Measurements from ENCODE around the gene HELZ. TPM values are rescaled to one million over a fixed set of nuclear protein-coding genes. Genes with fewer than 3 reads are reported as not detected.

The HELZ gene
- total and polyA plus RNA-seq, 2 of the 8 experiments (the other 6 are each of a cell fraction or from before 2014, with no cell fraction given) = 10.0 to 48.7 TPM

DNA sequence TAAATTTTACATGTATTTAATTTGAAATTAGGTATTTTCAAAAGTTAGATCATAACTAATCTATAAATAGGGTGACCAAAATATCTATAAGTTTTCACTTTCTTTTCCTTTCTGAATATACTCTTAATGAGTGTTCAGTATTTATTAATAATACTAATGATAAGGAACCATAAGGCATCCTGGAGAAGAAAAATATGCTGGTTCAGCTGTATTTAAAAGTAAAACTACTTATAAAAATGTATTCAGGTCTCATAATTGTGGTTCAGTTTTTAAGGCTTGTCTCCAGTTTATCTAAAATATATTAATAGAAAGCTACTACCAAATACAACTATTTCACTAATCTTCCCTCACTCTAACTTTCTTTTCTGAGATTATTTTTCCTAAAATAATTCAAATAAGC is 67.3 kb downstream of the HELZ start:
- peaks cover 0 to 14% (median 3%) of the 10 kb centered on the region in 4 experiments; a peak in 1 of 8 replicates for H3K36me3 ChIP-seq (ENCODE audit: control insufficient read depth in 2 of 4, insufficient read depth in 4 of 4, low read length in 3 of 4)
- no peak for TF ChIP-seq BCL11A (IDR thresholded peaks at IDR 0.05; ENCODE audit: low read depth in 2 of 2, low read length in 2 of 2)
- TF ChIP-seq POLR2A (IDR thresholded peaks at IDR 0.05; ENCODE audit: control extremely low read depth in 1 of 2, low read depth in 2 of 2, low read length in 2 of 2) = no peak
- TF ChIP-seq ZNF274 (IDR thresholded peaks at IDR 0.05; ENCODE audit: borderline replicate concordance, extremely low read depth, low read length) = no peak
- no peak for TF ChIP-seq EZH2 (IDR thresholded peaks at IDR 0.05; ENCODE audit: low read depth, low read length, severe bottlenecking)
- TF ChIP-seq GTF2F1 (IDR thresholded peaks at IDR 0.05; ENCODE audit: borderline replicate concordance, low read depth, low read length) = no peak
- TF ChIP-seq ASH2L (IDR thresholded peaks at IDR 0.05; ENCODE audit: low read length) = no peak
- no peak for TF ChIP-seq RFX5 (IDR thresholded peaks at IDR 0.05; ENCODE audit: borderline replicate concordance, low read depth, low read length)
- TF ChIP-seq TAF1 (IDR thresholded peaks at IDR 0.05; ENCODE audit: low read depth, low read length) = no peak
- no peak for TF ChIP-seq RAD21 (IDR thresholded peaks at IDR 0.05 in 1 of 2, conservative IDR thresholded peaks at IDR 0.05 in 1 of 2; ENCODE audit: low read depth in 2 of 2, low read length in 2 of 2)
- no peak for TF ChIP-seq SIN3A (conservative IDR thresholded peaks at IDR 0.05 in 1 of 2, IDR thresholded peaks at IDR 0.05 in 1 of 2; ENCODE audit: low read depth in 1 of 2, low read length in 2 of 2)
- no peak for TF ChIP-seq RNF2 (IDR thresholded peaks at IDR 0.05; ENCODE audit: borderline replicate concordance, low read depth, low read length, missing control alignments, poor library complexity, severe bottlenecking)
- H3K4ac ChIP-seq (replicated peaks; ENCODE audit: insufficient read length, low read depth, low read length) = no peak overlapping the region
- ChIA-PET POLR2A (ENCODE audit: partially characterized antibody) (no interaction called here), CTCF (ENCODE audit: partially characterized antibody) (no interaction called here)
- no peak overlapping the region for H3K27ac ChIP-seq (ENCODE audit: low read depth, low read length)
- H3K4me1 ChIP-seq (replicated peaks in 1 of 4; ENCODE audit: control insufficient read depth in 3 of 4, insufficient read depth in 4 of 4, low read length in 3 of 4) = no peaks in the 10 kb centered on the region
- no peaks in the 10 kb centered on the region for H4K20me1 ChIP-seq (replicated peaks in 1 of 2; ENCODE audit: control insufficient read depth in 1 of 2, insufficient read depth in 2 of 2, low read length in 2 of 2)
- no peaks in the 10 kb centered on the region for H3K27me3 ChIP-seq (replicated peaks in 1 of 4; ENCODE audit: control insufficient read depth in 3 of 4, extremely low read depth in 1 of 4, insufficient read depth in 3 of 4, low read length in 3 of 4)
- no peaks in the 10 kb centered on the region for H3K23me2 ChIP-seq (ENCODE audit: low read depth, low read length)
- H2BK12ac ChIP-seq (ENCODE audit: low read depth, low read length) = no peak overlapping the region
- FAIRE-seq (no peak), DNase-seq (ENCODE audit: low read depth in 1 of 2, low spot score in 2 of 2) (no peak)
- H3K9ac ChIP-seq (replicated peaks in 1 of 4; ENCODE audit: extremely low read depth in 1 of 4, low read depth in 3 of 4, low read length in 3 of 4) = no peak overlapping the region
- H3K56ac ChIP-seq (replicated peaks; ENCODE audit: insufficient read length, low read depth, low read length) = no peak overlapping the region
- H3K23ac ChIP-seq (ENCODE audit: insufficient read length) = no peak overlapping the region
- H2AK5ac ChIP-seq (ENCODE audit: low read depth, low read length) = no peak overlapping the region
- H2BK20ac ChIP-seq (ENCODE audit: low read length) = no peak overlapping the region
- no peak overlapping the region for H3K4me3 ChIP-seq (ENCODE audit: extremely low read depth in 1 of 4, insufficient read depth in 2 of 4, low read depth in 3 of 4, low read length in 4 of 4)
- H3K9me3 ChIP-seq (ENCODE audit: insufficient read depth in 2 of 2, low read depth in 1 of 2, low read length in 1 of 2) = no peaks in the 10 kb centered on the region
- H3K79me2 ChIP-seq (ENCODE audit: control insufficient read depth in 1 of 2, insufficient read depth in 2 of 2, low read length in 2 of 2) = no peaks in the 10 kb centered on the region
- H3K4me2 ChIP-seq (ENCODE audit: insufficient read depth in 1 of 2, low read depth in 2 of 2, low read length in 2 of 2) = no peak overlapping the region
- no peaks in the 10 kb centered on the region for H3K79me1 ChIP-seq (ENCODE audit: low read depth, low read length)
- no peak overlapping the region for H4K91ac ChIP-seq (replicated peaks; ENCODE audit: insufficient read length, low read length)
- H2BK5ac ChIP-seq (ENCODE audit: low read depth, low read length) = no peak overlapping the region
- no peak overlapping the region for H4K8ac ChIP-seq (ENCODE audit: extremely low read depth, insufficient read depth, low read length)
- H2AFZ ChIP-seq (ENCODE audit: low read length) = no peak overlapping the region
- no peak overlapping the region for H3K18ac ChIP-seq (ENCODE audit: extremely low read depth, low read length)
- no peak overlapping the region for H4K5ac ChIP-seq (ENCODE audit: insufficient read length, low read depth, low read length)
- no peak overlapping the region for H3K14ac ChIP-seq (ENCODE audit: insufficient read length)
- H2BK15ac ChIP-seq (ENCODE audit: low read length) = no peak overlapping the region
- no peak overlapping the region for H2BK120ac ChIP-seq (replicated peaks; ENCODE audit: low read depth, low read length)
